Dermis blood vessel endothelial cell (primary cell): ENCODE results near the gene NUP58. TPM values are rescaled to one million over a fixed set of nuclear protein-coding genes. Genes with fewer than 3 reads are reported as not detected.

Source experiments
- DNase-seq: peaks from one replicate; pipeline ENCODE4 v3.0.0; 2010
- total RNA-seq: library from RNA; depleted of rRNA; stranded (reverse); fragments of >200 nt; gene quantifications from 2 replicates; pipeline ENCODE4 v1.2.3, GENCODE V29; 2014

NUP58 gene
- total RNA-seq, 1 donor from 2014 or later = 70.3 TPM

DNA sequence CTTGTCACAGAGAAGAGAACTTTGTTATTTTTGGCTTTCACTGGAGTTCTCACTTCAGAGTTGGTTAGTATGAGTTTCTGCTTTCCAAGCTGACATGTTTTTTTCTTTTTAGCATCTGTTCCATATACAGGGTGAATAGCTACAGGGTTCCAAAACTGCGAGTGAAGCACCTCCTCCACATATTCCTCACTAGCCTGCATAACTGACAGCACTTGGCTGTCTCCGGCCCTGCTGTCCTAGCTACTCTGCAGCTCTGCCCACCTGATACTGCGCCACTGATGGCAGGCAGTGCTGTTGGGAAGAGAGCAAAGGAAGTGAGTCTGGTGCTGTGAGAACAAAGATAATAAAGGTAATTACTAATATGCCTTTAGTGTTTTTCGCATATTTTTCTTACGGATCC lies 77.1 kb downstream of the NUP58 start:
- no peak for DNase-seq

DNA sequence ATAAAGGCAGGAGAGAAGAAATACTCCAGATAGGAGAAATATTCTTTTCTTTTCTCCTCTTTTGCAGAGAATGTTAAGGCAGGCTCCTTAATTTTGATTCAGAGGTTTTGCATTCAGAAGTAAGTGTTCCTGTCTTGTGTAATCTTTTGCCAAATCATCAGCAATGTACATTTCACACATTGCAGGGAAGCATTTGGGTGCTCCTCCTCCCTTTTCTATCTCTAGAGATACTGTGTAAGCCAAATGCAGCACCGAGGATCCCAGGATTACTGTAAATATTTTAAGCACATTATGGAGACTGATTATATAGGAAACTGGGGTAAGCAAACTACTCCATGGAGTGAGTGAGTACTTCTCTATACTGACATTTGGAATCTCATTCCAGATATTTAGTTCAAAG lies 77.6 kb downstream of the NUP58 start:
- DNase-seq = no peak

GRCh38 chr13:25380082-25380481 lies 78.7 kb downstream of the NUP58 start:
- no peak for DNase-seq

GRCh38 chr13:25380741-25381324 lies 79.4 kb downstream of the NUP58 start:
- no peak for DNase-seq

DNA sequence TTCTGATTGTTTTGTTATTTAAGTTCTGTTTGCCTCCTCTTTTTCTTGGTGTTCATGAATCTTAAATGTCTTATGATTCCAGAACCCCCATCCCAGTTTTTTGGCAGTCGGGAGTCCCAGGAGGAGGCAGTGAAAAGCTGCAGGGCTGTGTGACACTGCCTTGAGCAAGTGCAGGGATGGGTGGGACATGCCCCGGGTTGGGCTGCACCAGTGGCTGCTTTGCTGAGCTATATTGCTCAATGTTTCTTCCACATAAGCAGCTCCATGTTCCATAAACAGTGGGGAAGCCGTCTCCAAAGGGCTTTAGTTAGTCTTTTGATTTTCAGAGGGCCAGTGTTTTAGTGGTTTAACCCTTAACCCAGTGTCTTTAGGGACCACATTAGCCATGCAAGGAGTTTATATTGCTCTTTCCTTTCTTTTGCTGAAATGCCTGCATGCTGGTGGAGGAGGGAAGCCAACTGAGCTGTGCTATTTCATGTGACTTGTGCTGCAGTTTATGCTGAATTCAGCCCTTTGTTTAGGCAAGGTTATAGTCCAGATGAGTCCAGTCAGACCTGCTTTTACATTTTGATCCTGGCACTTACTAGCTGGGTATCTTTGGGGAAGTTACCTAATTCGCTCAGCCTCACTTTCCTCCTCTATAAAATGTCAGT lies 83.5 kb downstream of the NUP58 start:
- DNase-seq = no peak

GRCh38 chr13:25391932-25392331 lies 90.5 kb downstream of the NUP58 start:
- no peak for DNase-seq

Other genes with a start within 250 kb of the NUP58 start
- under 0.01 and 0.14 TPM in 2 replicates for gene PABPC3, start 205.5 kb upstream of the NUP58 start, total RNA-seq
- gene AMER2, start 129.3 kb upstream of the NUP58 start, total RNA-seq = not detected in 2 replicates
- gene MTMR6, start 14.1 kb upstream of the NUP58 start, total RNA-seq = 24.0 and 30.0 TPM in 2 replicates
- 0.09 and 0.17 TPM in 2 replicates for gene ATP8A2, start 70.3 kb downstream of the NUP58 start, total RNA-seq